ENCODE data around the gene NUDT3. TPM values are rescaled to one million over a fixed set of nuclear protein-coding genes. Genes with fewer than 3 reads are reported as not detected.

NUDT3 gene
- total RNA-seq, 1 donor from 2014 or later = 18.7 TPM

DNA sequence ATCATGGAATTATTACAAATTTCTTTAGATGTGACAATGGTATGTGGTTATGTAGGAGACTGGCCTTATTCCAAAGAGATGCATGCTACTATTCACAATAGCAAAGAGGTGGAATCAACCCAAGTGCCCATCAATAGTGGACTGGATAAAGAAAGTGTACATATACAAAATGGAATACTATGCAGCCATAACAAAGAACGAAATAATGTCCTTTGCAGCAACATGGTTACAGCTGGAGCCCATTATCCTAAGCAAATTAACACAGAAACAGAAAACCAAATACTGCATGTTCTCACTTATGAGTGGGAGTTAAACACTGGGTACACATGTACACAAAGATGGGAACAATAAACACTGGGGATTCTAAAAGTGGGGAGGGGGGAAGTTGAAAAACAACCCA lies 69.7 kb downstream of the NUDT3 start:
- intact Hi-C loops (cut with micrococcal nuclease) = no loop called here

DNA sequence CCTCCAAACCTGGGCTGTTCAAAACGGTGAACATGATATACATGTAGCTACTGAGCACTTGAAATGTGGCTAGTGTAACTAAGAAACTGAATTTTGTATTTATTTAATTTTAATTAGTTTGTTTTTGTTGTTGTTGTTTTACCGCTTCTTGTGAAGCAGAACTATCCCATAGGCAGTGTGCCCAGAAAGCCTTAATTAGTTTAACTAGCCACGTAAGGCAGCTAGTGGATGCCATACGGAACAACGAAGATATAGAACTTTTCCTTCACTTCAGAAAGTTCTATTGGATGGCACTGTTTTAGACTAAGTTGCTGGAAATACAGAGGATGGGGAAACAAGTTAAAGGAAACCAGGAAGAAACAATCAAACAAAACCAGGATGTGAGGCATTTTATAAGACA lies 70.6 kb downstream of the NUDT3 start:
- intact Hi-C loops (cut with micrococcal nuclease) = no loop called here

DNA sequence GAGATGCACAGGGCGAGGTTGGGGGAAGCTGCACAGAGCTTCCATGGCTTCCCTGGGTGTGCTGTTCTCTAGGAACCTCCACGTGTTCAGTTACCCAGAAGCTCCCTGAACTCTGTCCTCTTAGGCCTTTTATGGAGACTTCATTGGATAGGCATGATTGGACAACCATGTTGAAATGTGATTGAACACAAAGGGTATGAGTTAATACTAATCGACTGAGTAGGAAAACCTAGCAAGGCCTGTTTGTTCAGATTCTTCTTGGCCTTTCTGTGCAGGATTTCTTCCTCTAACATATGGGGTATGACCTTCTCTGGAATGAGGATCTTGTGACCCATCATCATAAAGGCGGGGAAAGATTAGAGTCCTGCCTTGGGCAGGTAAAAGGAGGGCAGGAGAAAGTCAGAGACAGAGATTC lies 73.0 kb downstream of the NUDT3 start:
- intact Hi-C loops (cut with micrococcal nuclease) = no loop called here

DNA sequence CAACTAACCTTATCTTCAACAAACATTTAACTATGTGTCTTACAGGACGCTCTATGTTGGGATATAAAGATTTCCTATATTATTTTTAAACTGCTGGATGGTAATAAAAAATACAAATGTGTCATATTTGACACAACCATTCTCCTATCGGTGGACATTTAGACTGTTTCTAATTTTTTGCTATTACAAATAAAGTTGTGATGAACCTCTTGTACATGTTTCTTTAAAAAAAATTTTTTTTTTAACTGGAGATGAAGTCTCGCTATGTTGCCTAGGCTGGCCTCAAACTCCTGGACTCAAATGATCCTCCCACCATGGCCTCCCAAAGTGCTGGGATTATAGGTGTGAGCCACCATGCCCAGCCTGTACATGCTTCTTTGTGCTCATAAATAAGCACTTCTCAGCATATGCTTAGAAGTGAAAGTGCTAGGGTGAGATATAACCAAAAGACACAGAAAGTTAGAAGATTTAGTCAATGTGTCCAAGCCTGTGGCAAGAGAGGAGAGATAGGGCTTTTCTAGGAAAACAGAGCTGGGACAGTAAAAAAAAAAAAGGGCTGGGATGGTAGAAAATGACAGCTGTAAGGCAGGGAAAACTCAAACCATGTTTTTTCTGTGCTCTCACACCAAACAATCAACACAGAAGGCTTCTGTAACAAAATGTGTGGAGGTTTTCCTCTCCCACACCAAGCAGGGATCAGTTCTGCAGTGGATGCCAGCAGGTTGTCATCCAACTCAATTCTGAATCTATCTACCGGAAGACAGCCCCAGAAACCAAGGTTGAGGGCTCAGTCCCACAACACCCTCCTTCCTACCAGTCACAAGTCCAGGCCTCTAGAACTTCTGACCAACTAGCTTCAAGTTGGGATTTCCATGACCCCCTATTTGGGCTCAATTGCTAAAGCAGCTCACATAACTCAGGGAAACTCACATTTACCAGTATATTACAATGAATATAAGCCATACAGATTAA lies 73.7 kb downstream of the NUDT3 start:
- intact Hi-C loops (cut with micrococcal nuclease) = no loop called here

DNA sequence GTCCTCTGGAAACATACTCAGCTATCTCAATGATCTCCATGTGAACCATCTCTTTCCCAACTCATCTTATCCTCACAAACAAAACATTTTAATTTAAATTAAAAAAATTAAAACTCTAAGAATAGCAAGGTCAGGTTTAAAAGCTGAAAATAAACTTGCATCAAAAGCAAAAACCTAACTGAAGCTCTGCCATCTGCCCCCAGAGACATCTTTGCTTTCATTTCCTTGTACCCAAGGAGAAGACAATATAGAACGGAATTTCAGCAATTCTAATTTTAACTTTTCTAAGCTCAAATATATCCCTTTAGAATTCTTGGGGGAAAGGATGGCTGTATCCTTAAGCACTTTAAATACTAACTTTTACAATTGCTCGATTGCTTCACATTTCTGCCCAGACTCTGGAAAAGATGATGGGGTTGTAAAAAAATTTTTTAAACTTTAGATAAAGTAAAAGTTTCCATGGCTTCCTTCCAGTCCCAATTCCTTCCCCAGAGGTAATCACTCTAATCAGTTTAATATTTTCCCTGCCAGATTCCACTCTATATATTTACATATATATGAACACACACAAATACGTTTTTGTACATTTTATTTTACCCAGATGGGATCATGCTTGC lies 74.5 kb downstream of the NUDT3 start:
- intact Hi-C loops (cut with micrococcal nuclease) = no loop called here

DNA sequence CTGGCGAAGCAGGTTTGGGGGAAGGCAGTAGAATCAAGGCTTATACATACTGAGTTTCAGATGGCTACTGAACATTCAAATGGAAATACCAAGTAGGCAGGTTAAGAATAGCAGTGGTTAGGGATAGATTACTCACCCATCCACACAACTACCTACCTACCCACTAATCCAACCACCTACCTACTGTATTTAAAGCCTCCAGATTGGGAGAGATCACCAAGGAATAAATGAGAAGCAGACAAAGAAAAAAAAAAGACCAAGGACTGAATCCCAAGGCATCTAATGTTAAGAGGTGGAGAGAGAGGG lies 75.3 kb downstream of the NUDT3 start:
- intact Hi-C loops (cut with micrococcal nuclease) = no loop called here

DNA sequence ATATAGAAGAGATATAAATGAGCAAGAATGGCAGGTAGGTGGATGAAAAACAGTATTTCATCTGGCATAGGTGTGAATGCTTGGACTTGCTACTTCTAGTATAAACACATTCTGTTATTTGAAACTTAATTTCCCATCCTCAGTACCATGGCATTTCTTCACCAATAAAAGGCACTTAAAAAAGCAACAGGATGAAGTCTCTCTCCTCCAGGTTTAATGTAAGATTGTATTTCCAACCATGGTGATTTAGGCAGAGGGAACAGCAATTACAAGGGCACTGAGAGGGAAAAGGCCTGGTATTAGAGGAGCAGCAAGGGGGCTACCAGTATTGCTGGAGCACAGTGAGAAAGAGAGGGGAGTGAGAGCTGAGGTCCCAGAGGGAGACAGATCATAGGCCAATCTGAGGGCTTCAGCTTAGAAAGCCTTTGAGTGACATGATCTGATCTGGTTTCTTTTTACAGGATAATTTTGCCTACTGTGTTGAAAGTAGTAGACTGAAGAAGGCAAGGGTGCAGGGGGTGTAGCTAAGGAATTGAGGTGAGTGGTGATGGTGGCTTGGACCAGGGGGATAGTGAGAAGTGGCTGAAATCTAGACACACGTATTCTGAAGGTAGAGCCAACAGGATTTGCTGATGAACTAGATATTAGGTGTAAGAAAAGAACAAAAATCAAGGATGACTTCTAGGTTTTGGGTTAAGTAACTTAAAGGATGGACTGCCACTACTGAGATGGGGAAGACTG lies 75.9 kb downstream of the NUDT3 start:
- intact Hi-C loops (cut with micrococcal nuclease) = no loop called here

DNA sequence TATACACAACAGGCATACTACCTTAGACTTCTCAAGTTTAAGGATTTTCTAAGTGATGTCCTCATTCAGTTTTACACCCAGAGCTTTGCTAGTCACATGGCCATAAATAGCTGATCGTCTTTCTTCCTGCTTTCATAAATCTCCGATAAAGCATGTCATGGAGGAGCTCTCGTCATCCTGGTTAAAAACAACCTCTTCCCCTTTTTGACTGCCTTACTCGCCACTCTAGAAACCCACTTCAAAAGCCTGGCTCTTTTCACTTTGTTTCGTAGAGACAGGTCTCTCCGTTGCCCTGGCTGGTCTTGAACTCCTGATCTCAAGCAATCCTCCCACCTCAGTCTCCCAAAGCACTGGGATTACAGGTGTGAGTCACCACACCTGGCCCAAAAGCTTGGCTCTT lies 76.7 kb downstream of the NUDT3 start:
- intact Hi-C loops (cut with micrococcal nuclease) = no loop called here

DNA sequence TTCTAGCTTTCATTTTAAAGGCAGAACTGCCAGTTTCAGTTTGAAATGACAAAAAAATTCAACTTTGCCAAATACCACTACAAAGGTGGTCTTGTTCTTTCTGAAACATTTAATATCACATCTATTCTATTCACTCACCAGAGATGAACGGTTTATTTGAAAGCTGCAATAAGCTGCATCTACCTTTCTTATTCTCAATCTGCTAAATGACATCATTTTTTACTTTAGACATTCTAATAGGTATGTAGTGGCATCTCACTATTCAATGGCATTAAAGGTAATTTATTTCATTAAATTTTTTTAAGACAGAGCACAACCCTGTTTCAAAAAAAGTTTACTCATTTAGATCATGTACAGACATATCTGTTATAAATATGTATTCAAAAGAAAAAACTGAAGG lies 77.2 kb downstream of the NUDT3 start:
- intact Hi-C loops (cut with micrococcal nuclease) = no loop called here

DNA sequence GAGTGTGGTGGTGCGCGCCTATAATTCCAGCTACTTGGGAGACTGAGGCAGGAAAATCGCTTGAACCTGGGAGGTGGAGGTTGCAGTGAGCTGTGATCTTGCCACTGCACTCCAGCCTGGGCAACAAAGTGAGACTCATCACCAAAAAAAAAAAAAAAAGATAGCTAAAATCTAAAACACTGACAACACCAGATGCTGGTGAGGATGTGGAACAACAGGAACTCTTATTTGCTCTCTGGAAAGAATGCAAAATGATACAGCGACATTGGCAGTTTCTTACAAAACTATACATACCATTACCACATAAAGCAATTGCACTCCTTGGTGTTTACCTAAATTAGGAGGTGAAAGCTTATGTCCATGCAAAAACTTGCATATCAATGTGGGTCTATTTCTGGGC lies 80.2 kb downstream of the NUDT3 start:
- intact Hi-C loops (cut with micrococcal nuclease) = no loop called here

DNA sequence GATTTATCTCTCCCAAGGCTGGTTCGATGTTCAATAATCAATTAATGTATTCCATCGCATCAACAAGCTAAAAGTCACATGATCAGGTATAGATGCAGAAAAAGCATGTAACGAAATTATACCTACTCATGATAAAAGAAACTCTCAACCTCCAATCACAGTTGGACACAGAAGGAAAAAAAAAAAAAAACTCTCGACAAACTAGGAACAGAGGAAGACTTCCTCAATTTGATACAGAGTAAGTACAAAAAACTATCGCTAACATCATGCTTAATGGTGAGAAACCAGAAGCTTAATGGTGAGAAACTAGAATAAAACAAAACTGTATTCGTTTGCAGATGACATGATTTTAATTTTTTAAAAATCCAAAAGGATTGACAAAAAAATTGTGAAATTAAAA lies 81.7 kb downstream of the NUDT3 start:
- intact Hi-C loops (cut with micrococcal nuclease) = no loop called here

DNA sequence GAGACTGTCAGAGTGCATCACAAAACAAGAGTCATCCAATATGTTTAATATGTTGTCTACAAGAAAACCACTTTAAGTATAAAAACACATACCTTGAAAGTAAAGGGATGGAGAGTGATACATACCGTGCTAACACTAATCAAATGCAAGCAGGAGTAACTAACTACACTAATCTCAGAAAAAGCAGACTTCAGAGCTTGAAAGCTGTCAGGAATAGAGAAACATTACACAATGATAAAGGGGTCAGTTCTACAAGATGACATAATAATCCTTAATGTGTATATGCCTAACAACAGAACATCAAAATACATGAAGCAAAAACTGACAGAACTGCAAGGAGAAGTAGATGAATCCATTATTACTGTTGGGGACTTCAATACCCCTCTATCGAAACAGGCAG lies 84.0 kb downstream of the NUDT3 start:
- intact Hi-C loops (cut with micrococcal nuclease) = no loop called here

DNA sequence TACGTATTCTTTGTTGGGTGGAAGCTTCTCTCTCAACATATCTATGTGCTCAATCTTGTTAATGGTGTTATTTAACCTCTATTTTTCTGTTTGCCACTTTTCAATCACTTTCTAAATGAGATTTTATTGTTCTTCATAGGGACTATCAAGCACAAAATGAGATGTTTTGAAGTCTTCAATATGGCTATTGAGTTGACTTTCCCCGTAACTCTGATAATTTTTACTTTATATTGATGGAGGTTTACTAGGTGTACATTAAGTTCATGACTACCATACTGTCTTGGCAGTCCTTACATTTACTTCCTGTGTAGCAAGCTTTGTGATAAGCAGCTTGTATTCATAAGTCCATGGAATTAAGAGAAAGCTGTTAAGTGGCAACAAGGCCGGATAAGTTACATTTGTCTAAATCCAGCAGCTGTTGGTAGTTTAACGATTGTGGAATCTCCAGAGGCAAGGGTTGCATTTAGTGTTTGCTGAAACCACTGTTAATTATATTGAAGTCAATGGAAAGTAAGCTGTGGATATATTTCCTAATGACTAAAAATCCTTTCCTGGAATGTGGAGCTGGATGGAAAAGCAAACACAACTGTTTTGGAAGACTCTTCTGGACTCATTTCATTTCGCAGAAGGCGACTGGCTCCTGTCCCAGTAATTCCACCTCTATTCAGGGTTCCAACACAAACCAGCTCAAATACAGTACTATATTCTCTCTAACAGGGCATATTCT lies 86.3 kb downstream of the NUDT3 start:
- intact Hi-C loops (cut with micrococcal nuclease) = no loop called here

DNA sequence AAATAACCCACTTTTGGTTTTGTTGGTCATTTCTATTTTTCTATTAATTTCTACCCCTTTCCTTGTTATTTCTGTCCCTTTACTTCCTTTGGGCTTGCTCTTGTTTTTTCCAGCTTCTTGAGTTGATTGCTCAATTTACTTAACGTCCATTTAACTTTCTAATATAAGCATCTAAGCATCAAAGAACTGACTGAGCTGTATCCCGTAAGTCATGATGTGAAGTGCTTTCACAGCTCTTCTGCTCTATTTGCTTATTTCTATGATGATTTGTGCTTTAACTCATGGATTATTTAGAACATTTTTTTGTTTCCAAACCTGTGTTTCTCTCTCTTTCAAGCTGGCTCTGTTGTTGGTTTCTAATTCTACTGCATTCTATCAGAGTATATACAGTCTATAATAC lies 87.0 kb downstream of the NUDT3 start:
- intact Hi-C loops (cut with micrococcal nuclease) = no loop called here

DNA sequence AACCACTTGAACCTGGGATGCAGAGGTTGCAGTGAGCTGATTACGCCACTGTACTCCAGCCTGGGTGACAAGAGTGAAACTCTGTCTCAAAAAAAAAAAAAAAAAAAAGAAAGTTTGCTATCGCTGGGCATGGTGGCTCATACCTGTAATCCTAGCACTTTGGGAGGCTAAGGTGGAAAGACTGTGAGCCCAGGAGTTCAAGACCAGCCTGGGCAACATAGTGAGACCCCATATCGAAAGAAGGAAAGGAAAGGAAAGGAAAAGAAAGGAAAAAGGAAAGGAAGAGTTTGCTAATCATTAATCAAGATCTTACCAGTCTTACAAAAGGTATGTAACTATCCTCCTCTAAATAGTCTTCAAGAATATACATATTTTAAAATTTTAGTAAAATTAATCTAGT lies 88.3 kb downstream of the NUDT3 start:
- intact Hi-C loops (cut with micrococcal nuclease) = no loop called here

DNA sequence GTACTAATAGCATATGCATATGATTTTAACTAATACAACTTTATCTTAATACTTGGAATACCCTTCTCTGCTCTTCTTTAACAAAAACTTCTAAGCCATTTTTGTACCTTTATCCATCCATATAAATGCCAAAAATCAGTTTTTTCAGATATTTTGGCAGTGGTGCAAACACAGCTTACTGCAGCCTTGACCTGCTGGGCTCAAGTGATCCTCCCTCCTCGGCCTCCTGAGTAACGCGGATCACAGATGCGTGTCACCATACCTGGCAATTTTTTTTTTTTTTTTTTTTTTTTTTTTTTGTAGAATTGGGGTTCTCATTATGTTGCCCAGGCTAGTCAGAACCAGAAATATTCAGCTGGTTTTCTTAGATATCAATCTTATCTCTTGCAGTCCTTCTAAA lies 89.5 kb downstream of the NUDT3 start:
- intact Hi-C loops (cut with micrococcal nuclease) = no loop called here

DNA sequence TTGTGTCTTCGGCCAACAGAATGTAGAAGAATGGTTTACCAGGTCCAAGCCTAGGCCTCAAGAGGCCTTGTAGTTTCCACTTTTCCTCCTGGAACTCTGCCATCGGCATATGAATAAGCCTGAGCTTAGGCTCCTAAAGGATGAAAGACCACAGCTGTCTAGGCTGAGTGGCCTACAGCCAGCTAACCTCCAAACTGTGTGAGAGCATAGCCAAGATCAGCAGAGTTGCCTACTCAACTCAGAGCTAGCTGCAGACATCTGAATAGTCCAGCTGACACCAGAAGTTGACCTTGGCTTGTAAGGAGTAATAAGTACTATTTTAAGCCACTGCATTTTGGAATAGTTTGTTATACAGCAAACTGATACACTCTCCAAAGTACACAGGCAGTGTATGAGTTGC lies 91.1 kb downstream of the NUDT3 start:
- intact Hi-C loops (cut with micrococcal nuclease) = no loop called here

DNA sequence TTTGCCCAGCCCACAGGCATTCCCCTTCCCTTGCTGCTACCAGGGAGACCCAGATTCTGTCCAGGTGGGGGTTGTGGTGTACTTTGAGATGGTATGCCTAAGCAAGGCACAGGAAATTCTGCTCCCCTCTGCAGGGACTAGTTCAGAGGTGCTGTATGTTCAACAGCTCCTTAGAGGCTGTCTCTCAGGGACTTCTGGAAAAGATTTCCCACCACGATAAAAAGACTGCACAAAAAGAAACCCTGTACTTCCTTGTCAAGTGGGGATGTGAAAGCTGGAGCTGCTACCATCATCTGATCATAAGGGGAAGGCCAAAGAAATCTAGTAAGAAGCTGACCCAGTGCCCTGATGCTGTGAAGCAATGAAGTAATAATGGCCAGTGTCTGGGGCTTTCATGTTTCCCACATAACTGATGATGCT lies 92.1 kb downstream of the NUDT3 start:
- intact Hi-C loops (cut with micrococcal nuclease) = no loop called here

DNA sequence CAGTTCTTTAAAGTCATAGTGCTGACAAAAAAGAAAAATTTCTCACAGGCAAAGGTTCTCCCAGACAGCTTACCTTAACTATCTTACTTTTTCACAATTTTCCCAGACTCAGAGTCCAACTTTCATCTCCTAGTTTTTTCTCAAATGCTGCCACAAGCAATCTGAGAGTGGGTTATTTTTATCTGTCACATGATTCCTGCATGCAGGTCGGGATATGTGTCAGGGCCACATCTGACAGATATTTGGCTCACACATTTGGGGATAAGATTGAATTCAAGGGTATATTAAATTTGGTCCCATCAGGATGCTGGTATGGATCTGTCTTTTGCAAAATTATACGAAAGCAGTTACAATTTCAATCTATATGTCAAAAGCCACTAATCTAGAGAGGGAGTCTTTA lies 93.5 kb downstream of the NUDT3 start:
- intact Hi-C loops (cut with micrococcal nuclease) = no loop called here

DNA sequence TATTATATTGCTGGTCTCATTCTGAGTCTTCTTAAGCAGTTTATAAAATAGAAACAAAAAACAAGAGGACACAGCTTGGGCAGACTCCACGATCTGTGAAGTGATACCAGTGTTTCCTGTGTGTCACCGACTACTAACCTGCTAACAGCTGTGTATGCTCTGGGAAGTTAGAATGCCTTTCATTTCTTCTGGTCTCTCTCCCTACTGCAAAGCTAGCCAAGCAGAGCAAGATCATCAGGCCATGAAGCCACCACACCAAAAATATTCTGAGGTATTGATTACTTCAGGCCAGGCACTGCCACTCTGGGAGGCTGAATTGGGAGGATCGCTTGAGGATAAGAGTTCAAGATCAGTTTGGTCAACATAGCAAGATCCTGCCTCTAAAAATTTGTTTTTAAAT lies 96.7 kb downstream of the NUDT3 start:
- intact Hi-C loops (cut with micrococcal nuclease) = no loop called here

DNA sequence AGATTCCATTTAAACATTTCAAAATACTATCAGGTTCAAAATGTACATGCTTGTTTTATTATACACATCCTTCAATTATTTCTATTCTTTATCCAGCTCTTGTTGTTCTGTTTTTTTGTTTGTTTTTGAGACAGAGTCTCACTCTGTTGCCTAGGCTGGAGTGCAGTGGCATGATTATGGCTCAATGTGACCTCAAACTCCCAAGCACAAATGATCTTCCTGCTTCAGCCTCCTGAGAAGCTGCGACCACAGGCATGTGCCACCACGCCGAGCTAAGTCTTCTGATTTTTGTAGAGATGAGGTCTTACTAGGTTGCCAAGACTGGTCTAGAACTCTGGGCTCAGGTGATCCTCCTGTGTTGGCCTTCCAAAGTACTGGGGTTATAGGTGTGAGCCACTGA lies 99.5 kb downstream of the NUDT3 start:
- intact Hi-C loops (cut with micrococcal nuclease) = no loop called here

DNA sequence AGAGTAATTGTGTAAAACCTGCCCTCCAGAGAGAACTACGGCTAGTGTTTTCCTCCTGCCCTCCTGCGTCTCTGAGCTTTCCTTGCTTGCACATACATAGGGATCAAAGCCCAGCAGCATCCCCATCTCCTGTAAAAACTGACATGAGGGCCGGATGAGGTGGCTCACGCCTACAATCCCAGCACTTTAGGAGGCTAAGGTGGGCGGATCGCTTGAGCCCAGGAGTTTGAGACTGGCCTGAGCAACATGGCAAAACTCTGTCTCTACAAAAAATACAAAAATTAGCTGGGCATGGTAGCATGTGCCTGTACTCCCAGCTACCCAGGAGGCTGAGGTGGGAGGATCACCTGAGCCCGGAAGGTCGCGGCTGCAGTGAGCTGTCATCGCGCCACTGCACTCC lies 103.3 kb downstream of the NUDT3 start:
- intact Hi-C loops (cut with micrococcal nuclease) = no loop called here

Data from T-helper 2 cell treated with Interferon-gamma antibody and Interleukin-4, amounts not matched to agents 100 ng/mL and 5 ng/mL, for 36 hours (primary cell).